Measurements from ENCODE around the gene VRK2.
"Not testable (repeated sequence)": the region's sequence is repeated elsewhere in the genome, so short reads cannot be mapped to it uniquely, and the experiment has no call there.

Gene VRK2

DNA sequence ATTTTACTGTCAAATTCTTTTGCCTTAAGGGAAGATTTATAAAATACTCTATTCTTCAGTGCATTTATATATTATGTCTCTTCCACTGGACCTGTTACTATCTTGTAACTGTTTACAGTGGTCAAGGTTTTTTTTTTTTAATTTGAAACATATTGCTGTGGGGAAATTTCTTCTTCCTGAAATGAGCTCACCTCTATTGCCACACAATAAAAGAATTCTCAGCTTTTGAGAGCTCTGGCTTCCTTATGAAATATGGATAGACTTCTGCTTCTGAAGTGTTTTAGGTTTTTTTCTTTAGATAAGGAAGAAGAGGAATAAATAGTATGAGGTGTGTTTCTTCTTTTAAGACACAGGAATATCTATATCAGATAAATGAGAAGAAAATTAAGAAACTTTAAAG lies 7.7 kb downstream of the VRK2 start:
- no peak for DNase-seq (ENCODE audit: low read depth in 1 of 2, low spot score in 1 of 2)

DNA sequence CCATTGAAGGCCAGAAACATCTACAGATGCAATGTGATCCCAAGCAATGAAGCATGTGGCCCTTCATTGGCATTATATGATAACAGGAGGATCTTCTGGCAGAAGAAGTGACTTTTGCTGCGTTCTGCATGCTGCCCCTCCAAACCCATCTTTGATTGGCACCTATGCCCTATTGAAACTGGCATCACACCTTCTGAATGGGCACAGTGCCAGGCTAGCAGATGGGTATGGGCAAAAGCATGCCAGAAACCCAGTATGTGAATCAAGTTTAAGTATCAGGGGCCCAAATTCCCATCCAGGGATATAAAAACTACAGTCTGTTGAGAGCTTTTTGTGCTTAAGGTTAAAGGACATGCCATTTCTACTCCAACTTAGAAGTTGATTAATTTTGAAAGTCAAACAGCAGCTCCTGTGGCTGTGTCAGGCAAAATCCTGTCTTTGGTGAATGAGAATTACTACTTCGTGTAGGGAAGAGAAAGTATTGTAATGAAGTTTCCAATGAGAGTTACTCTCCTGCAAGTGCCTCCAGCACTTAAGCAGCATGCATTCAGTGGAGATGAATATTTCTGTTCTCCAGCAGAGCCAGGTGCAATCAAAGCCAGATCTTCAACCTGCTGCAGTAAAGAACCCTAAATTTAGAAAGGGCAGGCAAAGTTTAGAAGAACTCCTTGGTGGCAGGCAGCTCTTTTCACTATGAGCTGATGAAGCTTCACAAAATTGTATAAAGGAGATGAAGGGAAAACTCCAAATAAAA lies 8.6 kb downstream of the VRK2 start:
- no peak for DNase-seq (ENCODE audit: low read depth in 1 of 2, low spot score in 1 of 2)

DNA sequence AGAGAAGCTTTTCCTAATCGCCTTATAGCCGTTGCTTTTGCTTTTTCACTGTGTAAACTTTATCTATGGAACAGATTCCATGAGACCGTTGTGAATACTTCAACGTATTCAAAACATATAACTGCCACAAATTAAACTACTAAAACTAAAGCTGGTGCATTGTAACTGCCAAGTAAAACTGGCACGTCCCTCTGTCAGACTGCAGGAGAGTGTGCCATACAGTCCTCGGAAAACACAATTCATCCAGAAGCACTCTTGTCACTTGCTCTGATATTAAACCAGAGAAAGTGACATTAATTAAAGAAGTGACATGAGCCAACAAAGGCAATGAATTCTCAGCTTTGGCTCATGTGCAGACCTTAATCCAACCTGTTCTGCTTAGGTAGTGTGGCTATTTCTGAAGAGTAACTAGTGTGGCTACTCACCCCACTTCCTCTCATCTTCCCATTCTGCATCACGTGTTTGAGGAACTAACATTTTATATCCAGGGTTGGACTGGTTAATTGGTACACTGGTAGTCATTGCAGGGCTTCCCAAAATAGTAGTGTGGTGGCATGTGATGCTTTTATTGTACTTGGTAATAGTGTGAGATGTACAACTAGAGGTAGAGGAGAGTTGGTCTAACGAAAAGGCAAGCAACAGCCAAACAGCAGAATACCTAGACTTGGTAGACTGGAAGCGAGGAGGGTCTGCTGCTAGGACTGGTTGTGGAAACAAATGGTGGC lies 9.7 kb downstream of the VRK2 start:
- DNase-seq (ENCODE audit: low read depth in 1 of 2, low spot score in 1 of 2): no peak

DNA sequence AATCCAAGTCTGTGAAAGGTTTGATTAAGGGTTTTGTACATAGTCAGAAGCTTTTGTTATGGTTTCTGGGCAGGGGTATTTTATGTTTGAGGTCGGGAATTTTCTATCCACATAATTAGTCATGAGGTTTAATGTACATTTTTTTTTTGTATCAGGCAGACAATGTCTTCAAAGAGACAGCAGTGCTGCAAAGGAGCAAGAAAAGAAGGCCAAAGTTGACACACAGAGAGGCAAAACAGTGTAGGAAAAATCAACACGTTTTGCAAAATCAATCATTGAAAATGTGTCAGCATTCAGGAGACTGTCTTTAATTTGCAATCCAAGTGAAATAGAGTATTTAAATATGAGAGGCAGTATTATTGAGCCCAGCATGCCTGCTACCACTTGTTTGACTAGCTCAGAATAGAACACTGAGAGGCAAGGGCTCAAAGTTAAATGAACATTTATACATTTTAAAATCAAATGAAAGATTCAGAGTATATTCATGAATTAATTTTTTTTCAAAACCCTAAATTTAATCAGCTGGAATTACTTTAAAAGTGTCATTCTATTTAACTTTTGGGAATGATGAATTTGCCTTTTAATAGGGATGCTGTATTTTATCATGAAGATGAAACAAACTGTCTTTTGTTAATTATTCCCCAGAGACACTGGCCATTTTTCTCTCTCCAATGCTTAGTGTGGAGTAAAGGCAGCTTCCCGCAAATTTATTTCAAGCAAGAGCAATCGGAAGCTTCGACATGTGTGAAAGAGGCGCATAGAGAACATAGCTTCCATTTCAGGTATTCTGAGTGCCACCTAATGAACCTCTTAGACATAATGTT lies 11.3 kb downstream of the VRK2 start:
- no peak for DNase-seq (ENCODE audit: low read depth in 1 of 2, low spot score in 1 of 2)

DNA sequence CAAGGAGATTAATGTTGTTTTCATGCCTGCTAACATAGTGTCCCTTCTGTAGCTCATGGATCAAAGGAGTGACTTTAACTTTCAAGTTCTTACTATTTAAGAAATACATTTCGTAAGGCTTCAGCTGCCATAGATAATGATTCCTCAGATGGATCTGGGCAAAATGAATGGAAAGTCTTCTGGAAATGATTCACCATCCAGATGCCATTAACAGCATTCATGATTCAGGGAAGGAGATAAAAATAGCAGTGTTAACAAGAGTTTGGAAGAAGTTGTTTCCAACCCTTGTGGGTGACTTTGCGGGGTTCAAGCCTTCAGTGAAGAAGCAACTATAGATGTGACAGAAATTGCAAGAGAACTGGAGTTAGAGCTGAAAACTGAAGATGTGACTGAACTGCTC lies 17.0 kb downstream of the VRK2 start:
- no peak for DNase-seq (ENCODE audit: low read depth in 1 of 2, low spot score in 1 of 2)

DNA sequence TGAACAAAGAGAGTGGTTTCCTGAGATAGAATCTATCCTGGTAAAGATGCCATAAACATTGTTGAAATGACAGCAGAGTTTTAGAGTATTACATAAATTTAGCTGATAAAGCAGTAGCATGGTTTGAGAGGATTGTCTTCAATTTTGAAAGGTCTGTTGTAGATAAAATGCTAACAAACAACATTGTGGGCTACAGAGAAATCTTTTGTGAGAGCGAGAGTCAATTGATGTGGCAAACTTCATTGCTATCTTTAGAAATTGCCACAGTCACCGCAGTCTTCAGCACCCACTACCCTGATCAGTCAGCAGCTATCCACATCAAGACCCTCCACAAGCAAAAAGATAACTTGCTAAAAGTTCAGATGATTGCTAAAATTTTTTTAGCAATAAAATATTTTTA lies 17.5 kb downstream of the VRK2 start:
- DNase-seq (ENCODE audit: low read depth in 1 of 2, low spot score in 1 of 2): no peak

DNA sequence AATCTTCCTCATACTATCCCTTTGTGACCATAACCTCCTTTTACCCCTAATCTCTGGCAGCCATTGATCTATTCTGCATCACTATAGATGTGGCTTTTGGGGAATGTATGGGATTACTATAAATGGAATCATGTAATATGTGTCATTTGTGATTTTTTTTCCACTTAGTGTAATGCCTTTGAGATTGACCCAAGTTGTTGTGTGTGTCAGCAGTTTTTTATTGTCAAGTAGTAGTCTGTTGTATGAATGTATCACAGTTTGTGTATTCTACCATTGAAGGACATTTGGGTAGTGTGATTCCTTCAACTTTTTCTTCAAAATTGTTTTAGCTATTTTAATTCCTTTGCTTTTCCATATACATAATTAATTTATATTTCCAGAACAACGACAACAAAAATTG lies 18.6 kb downstream of the VRK2 start:
- DNase-seq (ENCODE audit: low read depth in 1 of 2, low spot score in 1 of 2): no peak

DNA sequence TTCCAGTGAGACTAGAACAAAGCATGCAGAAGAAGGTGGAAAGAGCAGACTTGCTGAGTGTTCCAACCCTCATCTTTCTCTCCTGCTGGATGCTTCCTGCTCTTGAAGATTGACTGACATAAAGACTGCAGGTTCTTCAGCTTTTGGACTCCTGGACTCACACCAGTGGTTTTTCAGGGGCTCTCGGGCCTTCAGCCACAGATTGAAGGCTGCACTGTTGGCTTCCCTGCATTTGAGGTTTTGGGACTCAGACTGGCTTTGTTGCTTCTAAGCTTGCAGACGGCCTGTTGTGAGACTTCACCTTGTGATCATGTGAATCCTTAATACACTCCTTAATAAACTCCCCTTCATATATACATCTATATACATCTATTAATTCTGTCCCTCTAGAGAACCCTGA lies 20.4 kb downstream of the VRK2 start:
- no peak for DNase-seq (ENCODE audit: low read depth in 1 of 2, low spot score in 1 of 2)

DNA sequence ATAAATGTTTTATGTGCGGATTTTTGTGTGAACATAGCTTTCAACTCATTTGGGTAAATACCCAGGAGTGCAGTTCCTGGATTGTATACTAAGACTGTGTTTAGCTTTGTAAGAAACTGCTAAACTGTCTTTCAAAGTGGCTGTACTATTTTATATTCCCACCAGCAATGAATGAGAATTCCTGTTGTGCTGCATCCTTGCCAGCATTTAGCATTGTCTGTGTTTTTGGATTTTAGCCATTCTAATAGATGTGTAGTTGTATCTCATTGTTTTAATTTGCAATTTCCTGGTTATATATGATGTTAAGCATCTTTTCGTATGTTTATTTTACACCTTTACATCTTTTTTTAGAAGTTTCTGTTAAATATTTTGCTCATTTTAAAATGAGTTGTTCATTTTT lies 24.2 kb downstream of the VRK2 start:
- DNase-seq (ENCODE audit: low read depth in 1 of 2, low spot score in 1 of 2): no peak

DNA sequence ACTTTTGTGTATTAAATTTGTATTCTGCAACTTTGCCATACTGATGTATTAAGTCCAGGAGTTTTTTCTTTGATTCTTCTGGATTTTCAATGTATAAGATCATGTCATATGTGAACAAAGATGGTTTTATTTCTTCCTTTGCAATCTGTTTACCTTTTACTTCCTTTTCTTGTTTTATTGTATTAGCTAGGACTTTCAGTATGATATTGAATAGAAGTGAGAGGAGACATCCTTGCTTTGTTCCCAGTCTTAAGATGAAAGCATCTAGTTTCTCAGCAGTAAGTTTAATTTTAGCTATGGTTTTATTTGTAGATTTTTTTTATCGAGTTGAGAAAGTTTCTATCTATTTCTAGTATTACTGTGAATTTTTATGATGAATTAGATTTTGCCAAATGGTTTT lies 25.5 kb downstream of the VRK2 start:
- DNase-seq (ENCODE audit: low read depth in 1 of 2, low spot score in 1 of 2): no peak

DNA sequence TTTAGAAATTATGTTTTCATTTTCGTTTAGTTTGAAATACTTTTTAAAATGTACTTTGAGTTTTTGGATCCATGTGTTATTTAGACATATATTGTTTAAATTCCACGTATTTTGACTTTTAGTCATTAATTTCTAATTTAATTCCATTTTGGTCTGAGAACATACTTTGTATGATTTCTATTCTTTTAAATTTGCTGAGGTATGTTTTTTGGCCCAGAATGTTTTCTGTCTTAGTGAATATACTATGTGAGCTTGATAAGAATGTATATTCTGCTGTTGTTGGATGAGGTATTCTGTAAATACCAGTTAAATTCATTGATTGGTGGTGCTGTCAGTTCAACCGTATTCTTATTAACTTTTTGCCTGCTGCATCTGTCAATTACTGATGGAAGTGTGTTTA lies 26.4 kb downstream of the VRK2 start:
- DNase-seq (ENCODE audit: low read depth in 1 of 2, low spot score in 1 of 2): no peak

DNA sequence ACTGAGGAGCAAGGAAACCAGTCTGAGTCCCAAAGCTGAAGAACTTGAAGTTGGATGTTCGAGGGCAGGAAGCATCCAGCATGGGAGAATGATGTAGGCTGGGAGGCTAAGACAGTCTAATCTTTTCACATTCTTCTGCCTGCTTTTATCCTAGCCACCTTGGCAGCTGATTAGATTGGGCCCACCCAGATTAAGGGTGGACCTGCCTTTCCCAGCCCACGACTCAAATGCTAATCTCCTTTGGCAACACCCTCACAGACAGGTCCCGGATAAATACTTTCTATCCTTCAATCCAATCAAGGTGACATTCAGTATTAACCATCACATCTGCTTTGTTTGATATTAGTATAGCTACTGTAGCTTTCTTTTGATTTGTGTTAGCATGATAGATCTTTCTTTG lies 27.1 kb downstream of the VRK2 start:
- no peak for DNase-seq (ENCODE audit: low read depth in 1 of 2, low spot score in 1 of 2)

DNA sequence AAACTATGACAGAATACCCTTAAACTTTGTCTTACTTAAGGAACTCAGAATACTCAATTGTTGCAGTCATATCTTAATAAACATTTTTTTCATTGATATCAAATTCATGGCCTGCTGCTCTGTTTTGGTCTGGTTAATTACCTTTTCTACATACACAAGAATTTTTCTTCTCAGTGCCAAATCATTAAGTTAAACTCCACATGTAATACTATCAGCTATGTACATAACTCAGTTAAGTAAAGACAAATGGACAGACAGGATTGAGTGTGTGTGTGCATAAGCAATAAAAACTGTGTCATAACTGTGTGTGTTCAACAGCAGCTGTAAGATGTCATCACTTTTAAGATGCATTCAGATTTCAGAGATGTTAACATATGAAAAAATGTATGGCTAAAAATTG lies 34.4 kb downstream of the VRK2 start:
- no peak for DNase-seq (ENCODE audit: low read depth in 1 of 2, low spot score in 1 of 2)

DNA sequence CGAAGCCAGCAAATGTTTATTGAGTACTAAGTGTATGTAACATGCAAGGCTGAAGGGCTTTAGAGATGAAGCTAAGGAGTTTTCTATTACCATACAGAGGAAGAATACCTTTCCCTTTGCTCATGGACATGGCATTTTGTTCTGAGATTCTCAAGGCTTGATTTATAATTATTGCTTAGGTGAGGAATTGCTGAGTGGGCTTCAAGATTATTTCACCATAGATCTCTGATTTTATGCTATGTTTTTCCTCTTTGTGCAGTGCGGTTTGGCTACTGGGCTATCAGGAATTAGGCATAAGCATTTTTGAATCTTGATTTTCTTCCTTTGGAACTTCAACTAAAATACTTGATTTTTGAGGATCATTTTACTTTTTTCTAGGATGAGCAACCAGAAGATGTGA lies 42.5 kb downstream of the VRK2 start:
- DNase-seq (ENCODE audit: low read depth in 1 of 2, low spot score in 1 of 2): no peak

DNA sequence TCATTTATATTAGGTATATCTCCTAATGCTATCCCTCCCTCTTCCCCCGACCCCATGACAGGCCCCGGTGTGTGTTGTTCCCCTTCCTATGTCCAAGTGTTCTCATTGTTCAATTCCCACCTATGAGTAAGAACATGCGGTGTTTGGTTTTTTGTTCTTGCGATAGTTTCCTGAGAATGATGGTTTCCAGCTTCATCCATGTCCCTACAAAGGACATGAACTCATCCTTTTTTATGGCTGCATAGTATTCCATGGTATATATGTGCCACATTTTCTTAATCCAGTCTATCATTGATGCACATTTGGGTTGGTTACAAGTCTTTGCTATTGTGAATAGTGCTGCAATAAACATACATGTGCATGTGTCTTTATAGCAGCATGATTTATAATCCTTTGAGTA lies 46.2 kb downstream of the VRK2 start:
- DNase-seq (ENCODE audit: low read depth in 1 of 2, low spot score in 1 of 2): not testable (repeated sequence)

DNA sequence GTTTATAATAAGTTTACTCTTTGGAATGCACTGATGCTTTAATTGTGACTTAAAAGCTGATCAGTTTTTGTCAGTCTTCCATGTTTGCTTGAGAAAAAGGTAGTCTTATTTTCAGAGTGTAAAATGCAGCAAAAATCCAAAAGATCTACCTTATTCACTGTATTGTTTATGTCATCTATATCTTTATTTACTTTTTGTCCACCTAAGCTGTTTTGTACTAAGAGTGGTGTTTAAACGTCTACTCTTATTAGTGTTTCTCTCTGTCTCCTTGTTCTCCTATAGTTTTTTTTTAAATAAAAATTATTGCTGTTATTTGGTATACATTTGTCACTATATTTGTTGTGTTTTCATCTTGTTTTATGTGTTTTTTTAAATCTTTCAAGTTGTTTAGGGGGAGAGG lies 50.4 kb downstream of the VRK2 start:
- DNase-seq (ENCODE audit: low read depth in 1 of 2, low spot score in 1 of 2): no peak

DNA sequence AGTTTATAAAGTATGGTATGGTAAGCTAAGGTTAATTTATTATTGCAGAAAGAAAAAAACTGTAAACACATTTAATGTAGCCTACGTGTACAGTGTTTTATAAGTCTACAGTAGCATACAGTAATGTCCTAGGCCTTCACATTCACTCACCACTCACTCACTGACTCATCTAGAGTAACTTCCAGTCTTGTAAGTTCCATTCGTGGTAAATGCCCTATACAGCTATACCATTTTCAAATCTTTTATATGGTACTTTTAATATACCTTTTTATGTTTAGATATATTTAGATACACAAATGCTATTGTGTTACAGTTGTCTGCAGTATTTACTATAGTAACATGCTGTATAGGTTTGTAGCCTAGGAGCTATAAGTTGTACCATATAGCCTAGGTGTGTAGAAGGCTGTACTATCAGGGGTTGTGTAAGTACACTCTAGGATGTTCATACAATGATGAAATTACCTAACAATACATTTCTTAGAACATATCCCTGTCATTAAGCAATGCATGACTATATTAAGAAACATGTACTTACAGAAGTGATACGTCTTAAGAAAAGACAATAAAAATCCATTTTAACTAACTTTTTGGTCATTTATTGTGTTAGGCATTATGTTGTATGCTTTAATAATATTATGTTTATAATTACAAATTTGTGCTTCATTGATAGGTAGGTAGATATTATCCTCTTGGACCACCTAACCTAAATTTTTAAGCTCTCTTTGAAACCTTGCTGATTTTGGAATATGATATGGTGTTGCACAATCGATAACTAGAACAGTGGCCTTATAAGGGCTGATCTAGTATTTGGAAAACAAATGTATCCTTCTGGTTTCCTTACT lies 51.9 kb downstream of the VRK2 start:
- no peak for DNase-seq (ENCODE audit: low read depth in 1 of 2, low spot score in 1 of 2)

DNA sequence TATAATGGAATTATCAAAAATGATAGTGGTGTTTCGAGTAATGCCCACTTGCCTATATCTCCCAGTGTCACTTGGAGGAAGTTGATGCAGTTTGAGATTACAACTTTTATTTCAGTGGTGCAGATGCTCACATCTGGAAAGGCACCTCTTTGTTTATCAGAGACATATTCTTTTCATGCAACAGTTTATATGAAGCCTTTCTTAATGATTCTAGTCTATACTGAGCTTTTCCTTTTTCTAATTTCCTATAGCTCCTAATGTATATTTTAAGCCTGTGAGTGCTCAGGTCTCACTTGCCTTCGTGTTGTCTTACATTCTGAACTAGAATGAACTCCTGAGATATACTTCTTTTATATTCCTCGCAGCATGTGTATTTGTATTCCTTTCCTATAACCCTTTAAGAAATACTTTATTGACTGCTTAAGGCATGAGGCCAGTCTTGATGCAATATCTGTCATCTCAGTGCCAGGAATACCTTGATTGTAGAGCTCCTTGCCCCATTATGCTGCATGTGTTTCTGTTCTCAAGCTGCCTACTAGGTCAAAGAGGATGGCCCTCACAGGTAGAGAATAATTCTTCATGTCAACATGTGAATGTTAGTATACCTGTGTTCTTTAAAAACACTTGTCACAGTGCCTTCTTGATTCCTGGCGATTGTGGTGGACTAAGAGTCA lies 52.6 kb downstream of the VRK2 start:
- DNase-seq (ENCODE audit: low read depth in 1 of 2, low spot score in 1 of 2): no peak

DNA sequence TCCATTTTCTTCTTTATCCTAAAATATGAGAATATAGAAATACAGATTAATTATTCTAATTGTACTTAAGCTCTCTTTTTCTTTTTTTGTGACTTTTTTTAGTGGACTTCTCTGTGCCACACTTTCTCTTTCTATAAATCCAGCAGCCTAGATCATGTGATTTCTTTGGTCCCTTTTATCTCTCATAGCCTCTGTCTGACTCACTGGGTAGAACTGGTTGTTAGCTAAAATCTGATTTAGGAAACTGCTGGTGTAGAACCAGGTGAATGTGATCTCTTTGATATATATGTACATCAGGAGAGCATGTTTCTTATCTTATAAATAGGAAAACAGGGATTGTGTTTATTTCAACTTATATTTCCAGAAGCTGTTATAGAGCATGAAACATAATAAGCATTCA lies 54.9 kb downstream of the VRK2 start:
- no peak for DNase-seq (ENCODE audit: low read depth in 1 of 2, low spot score in 1 of 2)

DNA sequence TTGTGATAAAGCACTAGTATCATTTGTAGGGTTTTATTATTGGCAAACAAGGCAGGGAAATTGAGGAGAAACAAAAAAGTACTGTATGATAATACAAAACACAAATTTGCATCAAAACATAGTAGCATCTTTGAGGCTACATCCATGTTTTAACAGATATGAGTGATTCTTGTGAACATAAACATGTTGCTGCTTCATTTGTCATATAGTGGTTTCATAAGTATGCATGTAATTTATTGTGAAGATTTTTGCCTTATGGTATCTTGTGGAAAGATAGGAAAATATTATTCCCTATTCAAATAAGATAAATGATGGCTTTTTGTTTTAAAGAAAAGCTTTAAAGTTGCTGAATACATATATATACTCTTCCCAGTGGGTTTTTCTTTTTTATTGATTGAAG lies 60.3 kb downstream of the VRK2 start:
- DNase-seq (ENCODE audit: low read depth in 1 of 2, low spot score in 1 of 2): no peak

Measured in activated T-helper 1 cell treated with anti-CD3 and anti-CD28 coated beads, Interleukin-2, amount 50 U/mL, for 16 hours (primary cell).